CD4-positive, alpha-beta memory T cell (primary cell): ENCODE results near the gene GPSM1. TPM values are rescaled to one million over a fixed set of nuclear protein-coding genes. Genes with fewer than 3 reads are reported as not detected.

Experiments
- polyA plus RNA-seq, 2 donors: library from polyadenylated mRNA; unstranded; fragments of 300-500 nt; fragmentation: Illumina TruSeq; gene quantifications; one replicate each; pipeline ENCODE4 v1.2.3, GENCODE V29; 2021
- total RNA-seq, 2 experiments: library from RNA; stranded (reverse); gene quantifications; one replicate each; pipeline ENCODE4 v1.2.3, GENCODE V29; 2021

The GPSM1 gene
- total and polyA plus RNA-seq, 4 experiments from 2014 or later = 0.78 to 8.1 (median 4.6) TPM

Other genes starting within 250 kb of the GPSM1 start
- 10 to 100 TPM; 11.5 to 12.2 TPM for gene NACC2, start 232.2 kb upstream of the GPSM1 start, total RNA-seq
- 1 to 10 TPM in 1 of 2 donors, under 1 TPM in 1; 0.58 to 2.6 TPM for gene NACC2, start 232.2 kb upstream of the GPSM1 start, polyA plus RNA-seq
- 10 to 100 TPM; 52.1 to 55.8 TPM for gene TMEM250, start 208.7 kb upstream of the GPSM1 start, total RNA-seq
- 10 to 100 TPM; 46.7 to 67.3 TPM for gene TMEM250, start 208.7 kb upstream of the GPSM1 start, polyA plus RNA-seq
- not detected for gene LHX3, start 122.4 kb upstream of the GPSM1 start, total RNA-seq
- gene LHX3, start 122.4 kb upstream of the GPSM1 start, polyA plus RNA-seq = not detected
- 10 to 100 TPM; 14.8 to 15.0 TPM for gene QSOX2, start 81.7 kb upstream of the GPSM1 start, total RNA-seq
- gene QSOX2, start 81.7 kb upstream of the GPSM1 start, polyA plus RNA-seq = under 1 TPM; 0.35 to 0.87 TPM
- gene CCDC187, start 23.4 kb upstream of the GPSM1 start, total RNA-seq = not detected
- not detected for gene CCDC187, start 23.4 kb upstream of the GPSM1 start, polyA plus RNA-seq
- gene DNLZ, start 36.2 kb downstream of the GPSM1 start, total RNA-seq = 10 to 100 TPM; 26.0 to 32.3 TPM
- gene DNLZ, start 36.2 kb downstream of the GPSM1 start, polyA plus RNA-seq = 10 to 100 TPM; 71.3 to 86.1 TPM
- 1 to 10 TPM in 1 of 2 experiments, under 1 TPM in 1; 0.70 to 1.2 TPM for gene CARD9, start 46.1 kb downstream of the GPSM1 start, total RNA-seq
- under 1 TPM in 1 of 2 donors, not detected in 1; 0.41 TPM for gene CARD9, start 46.1 kb downstream of the GPSM1 start, polyA plus RNA-seq
- 10 to 100 TPM; 13.1 to 15.4 TPM for gene SNAPC4, start 72.6 kb downstream of the GPSM1 start, total RNA-seq
- gene SNAPC4, start 72.6 kb downstream of the GPSM1 start, polyA plus RNA-seq = 1 to 10 TPM in 1 of 2 donors, under 1 TPM in 1; 0.35 to 2.1 TPM
- 10 to 100 TPM; 82.9 to 85.9 TPM for gene ENTR1, start 83.1 kb downstream of the GPSM1 start, total RNA-seq
- 10 to 100 TPM in 1 of 2 donors, 1 to 10 TPM in 1; 8.3 to 12.7 TPM for gene ENTR1, start 83.1 kb downstream of the GPSM1 start, polyA plus RNA-seq
- 10 to 100 TPM; 71.8 to 73.3 TPM for gene PMPCA, start 83.1 kb downstream of the GPSM1 start, total RNA-seq
- 10 to 100 TPM; 44.2 to 45.2 TPM for gene PMPCA, start 83.1 kb downstream of the GPSM1 start, polyA plus RNA-seq
- gene INPP5E, start 112.3 kb downstream of the GPSM1 start, total RNA-seq = 10 to 100 TPM; 29.1 to 31.2 TPM
- 1 to 10 TPM; 2.0 to 5.0 TPM for gene INPP5E, start 112.3 kb downstream of the GPSM1 start, polyA plus RNA-seq
- 10 to 100 TPM; 82.9 to 87.7 TPM for gene SEC16A, start 155.5 kb downstream of the GPSM1 start, total RNA-seq
- gene SEC16A, start 155.5 kb downstream of the GPSM1 start, polyA plus RNA-seq = 10 to 100 TPM in 1 of 2 donors, 1 to 10 TPM in 1; 6.6 to 39.3 TPM
- 10 to 100 TPM; 43.0 to 45.4 TPM for gene NOTCH1, start 218.5 kb downstream of the GPSM1 start, total RNA-seq
- gene NOTCH1, start 218.5 kb downstream of the GPSM1 start, polyA plus RNA-seq = 1 to 10 TPM in 1 of 2 donors, not detected in 1; 6.0 TPM